ENCODE results near the gene LGI1.

LGI1 gene

DNA sequence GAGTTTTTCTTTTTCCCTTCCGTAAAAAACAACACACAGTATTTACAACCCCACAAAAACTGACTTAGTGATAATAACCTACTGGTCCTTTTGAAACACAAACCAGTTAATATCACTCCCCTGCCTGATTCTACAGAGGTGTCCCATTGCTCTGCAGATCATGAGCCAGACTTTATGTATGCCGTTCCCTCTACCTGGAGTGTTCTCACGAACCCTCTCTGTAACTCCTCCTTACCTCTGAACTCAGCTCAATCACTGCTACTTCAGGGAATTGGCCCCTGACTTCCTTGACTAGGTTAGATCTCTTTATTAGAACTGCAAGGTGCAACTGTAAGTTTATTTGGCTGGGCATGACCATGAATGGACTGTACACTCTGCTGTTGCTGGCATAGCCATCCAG is 1.6 kb upstream of the LGI1 start:
- DNase-seq, result no peak

- DNase-seq, result no peak
Observed at GRCh38 chr10:93757136-93757535, 600 bp upstream of the LGI1 start.

GRCh38 chr10:93758508-93758885 is 761 bp downstream of the LGI1 start:
- no peak for DNase-seq

GRCh38 chr10:93758891-93759410 is 1.2 kb downstream of the LGI1 start:
- no peak for DNase-seq

GRCh38 chr10:93760490-93760889 is 2.8 kb downstream of the LGI1 start:
- DNase-seq, result no peak

DNA sequence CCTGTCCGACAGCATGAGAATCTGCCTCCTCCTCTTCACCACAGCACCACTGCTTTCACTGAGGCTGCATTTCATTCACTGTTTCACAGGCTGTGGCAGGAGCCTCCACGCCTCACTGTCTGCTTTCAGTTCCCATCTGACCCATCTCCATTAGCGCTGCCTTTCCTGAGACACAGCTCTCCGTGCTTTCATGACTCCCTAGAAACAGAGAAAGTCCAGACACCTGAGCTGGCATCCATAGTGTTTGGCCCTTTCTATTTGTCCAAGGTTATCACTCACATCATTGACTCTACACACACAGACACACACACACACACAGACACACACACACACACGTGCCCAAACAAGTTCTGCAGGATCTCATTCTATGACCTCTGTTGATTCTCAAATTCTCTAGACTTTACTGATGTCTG is 5.2 kb downstream of the LGI1 start:
- DNase-seq, result no peak

- no peak for DNase-seq
Observed at GRCh38 chr10:93766918-93767317, 9.2 kb downstream of the LGI1 start.

DNA sequence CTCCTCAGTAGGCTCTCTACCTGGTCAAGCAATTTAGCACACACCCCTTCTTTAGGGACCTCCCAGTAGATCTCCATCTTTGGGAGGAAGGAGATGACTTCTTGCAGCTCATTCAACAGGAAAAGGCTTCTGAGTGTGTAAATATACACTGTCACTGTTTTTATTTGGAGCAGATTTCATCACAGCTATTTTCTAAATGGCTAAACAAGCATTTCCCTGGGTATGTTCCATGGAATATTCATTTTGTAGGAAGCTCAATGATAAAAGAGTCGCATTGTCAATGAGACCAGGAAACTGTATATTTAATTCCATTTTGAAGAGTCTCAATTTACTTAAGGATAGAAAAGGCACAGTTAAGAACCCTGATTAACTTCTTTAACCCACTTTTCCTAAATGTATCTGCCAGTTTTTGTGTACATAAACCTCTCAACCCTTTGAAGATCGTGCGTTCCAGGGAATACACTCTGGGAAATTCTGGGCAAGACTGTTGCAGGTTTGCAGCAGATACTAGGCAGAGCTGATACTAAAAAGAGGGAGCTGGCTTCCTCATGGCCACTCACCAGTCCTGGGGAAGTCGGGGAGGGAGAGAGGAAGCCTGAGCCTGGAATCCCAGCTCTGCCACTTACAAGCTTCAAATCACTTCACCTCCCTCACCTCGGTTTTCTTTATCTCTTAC is 10.1 kb downstream of the LGI1 start:
- DNase-seq, result no peak

- DNase-seq, result no peak
Observed at GRCh38 chr10:93768892-93769291, 11.2 kb downstream of the LGI1 start.

DNA sequence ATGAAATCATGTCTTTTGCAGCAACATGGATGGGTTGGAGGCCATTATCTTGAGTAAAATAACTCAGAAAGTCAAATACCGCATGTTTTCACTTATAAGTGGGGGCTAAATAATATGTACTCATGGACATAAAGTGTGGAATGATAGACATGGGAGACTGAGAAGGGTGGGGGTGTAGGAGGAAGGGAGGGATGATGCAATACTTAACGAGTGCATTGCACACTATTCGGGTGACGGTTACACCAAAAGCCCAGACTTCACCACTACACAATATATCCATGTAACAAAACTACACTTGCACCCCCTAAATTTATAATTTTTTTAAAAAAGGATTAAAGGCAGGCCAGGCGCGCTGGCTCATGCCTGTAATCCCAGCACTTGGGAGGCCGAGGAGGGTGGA is 13.6 kb downstream of the LGI1 start:
- no peak for DNase-seq

- DNase-seq, result no peak
Observed at GRCh38 chr10:93773120-93773519, 15.4 kb downstream of the LGI1 start.

- no peak for DNase-seq
Observed at GRCh38 chr10:93773705-93774104, 16.0 kb downstream of the LGI1 start.

DNA sequence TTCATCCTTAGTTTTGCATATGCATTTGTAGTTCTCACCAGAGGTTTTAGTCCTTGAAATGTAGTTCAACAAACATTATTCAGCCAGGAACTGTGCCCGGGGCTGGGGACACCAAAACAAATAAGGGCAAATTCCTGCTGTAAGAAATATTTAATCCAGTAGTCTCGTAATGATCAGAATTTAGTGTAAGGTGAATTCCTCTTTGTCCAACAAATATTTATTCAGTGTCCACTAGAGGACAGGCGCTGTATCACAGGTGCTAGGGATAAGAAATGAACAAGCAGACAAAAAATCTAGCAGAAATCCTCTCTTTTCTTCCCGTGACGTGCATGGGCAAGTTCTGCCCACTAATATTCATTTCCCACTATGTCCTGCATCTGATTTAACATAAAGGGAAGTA is 17.6 kb downstream of the LGI1 start:
- no peak for DNase-seq

DNA sequence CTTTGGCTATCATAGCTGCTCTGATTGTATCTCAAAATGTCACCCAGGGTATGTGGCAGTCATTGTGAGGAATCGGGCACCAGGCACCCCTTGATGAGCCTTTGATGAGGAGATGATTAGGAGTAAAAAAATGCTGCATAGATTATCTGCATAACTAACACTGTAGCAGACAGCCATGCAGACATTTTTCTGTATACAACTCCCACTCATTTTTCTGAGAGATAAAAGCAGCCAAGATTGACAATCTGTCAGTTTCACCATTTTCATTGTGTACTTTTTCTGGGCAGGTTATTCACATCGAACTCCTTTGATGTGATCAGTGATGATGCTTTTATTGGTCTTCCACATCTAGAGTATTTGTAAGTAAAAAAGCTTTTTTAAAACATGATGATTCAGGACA is 19.4 kb downstream of the LGI1 start:
- no peak for DNase-seq

DNA sequence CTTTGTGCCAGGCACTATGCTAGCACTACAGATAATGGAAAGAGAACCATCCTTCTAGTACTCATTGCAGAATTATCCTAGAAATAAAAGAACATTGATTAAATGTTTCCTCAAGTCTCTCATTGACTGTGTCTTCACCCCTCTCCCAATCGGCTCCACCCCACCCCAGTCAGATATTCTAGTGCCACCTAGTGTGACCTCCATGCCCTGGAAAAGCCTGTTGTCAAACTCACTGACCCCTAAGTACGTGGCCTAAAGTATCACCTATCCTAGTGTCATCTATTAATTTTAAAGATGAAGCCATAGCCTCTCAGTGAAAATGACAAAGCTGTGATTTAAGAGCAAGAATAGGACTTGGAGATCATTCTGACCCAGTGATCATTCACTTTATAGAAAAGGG is 26.3 kb downstream of the LGI1 start:
- no peak for DNase-seq

DNA sequence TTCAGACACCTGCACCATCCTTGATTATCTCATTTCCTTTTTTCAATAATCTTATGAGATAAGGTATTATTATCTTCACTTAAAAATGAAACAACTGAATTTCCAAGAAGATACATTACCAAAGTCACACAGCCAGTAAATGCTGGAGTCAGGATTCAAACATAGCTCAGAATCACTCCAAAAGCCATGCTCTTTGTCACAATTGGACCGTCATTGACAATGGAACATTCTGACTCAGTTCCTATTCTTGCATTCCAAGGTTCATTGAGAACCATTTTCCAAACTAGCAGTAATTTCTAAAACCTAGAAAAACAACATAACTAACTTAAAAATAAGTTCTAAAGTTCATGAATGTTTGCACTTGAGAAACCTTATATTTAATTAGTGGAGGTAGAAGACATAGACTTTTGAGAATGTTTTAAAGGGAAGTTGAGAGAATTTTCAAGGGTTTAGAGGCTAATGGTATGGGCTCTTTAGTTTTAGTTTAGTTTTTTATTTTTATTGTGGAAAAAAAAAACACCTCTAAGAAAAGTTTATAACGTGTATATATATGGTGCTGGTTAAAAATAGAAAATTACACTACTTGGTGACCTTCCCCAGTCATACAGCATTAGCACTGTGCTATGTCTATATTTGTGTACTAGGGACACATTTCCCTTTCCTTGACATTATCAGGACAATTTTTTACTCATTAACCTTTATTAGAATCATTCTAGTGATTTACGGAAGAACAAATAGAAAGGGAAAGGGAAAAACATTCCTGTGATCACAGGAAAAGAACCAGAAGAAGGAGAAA is 30.9 kb downstream of the LGI1 start:
- DNase-seq, result no peak

DNA sequence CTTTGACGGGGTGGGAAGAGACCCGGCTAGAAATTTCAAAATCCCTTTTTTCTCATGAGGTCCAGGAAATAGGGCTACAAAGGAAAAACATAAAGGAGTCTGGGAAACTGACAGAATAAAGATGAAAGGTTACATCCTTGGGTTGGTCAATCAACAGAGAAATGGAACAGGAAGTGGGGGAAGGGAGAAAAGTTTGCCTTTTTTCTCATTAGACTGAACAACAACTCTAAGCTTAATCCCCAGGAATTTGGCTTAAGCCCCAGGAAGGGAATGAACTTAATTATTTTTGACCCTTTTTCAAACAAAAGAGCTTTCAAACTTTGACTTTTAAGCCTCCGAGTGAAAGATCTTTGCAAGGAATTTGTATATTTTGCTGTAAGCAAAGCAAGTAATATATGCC is 32.7 kb downstream of the LGI1 start:
- no peak for DNase-seq

DNA sequence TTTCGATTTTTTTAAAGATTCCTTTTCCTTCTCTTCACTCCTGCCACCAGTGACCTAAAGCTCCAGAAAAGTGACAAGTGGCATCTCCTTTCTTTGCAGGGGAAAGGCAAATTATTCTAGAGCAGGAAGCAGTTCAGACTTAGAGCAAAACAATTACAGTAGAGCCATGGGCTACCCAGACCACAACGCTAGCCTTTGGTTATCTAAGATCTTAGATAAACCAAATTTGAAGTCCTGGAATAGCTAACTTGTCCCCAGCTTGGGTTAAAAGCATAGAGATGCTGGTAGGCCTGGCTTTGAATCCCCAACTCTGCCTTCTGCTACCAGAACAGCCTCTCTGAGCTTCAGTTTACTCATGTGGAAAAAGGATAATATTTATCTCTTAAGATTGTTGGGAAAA is 38.4 kb downstream of the LGI1 start:
- DNase-seq, result no peak

DNA sequence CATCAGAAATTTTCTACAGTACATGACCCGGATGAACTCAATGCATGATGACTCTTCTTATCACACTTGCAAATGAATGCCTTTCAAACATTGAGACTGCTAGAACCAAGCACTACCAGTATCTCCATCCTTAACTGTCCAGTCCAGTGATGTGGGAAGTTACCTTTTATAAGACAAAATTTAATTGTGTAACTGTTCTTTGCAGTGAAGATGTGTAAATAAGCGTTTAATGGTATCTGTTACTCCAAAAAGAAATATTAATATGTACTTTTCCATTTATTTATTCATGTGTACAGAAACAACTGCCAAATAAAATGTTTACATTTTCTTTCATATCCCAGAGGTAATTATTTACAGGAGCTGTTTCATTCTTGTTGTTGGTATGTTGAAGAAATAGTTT is 40.1 kb downstream of the LGI1 start:
- DNase-seq, result no peak

GRCh38 chr10:93799155-93799708 is 41.5 kb downstream of the LGI1 start:
- no peak for DNase-seq

- peak; percentile 8 for DNase-seq
Observed at GRCh38 chr10:93804200-93804599, 46.5 kb downstream of the LGI1 start.

DNA sequence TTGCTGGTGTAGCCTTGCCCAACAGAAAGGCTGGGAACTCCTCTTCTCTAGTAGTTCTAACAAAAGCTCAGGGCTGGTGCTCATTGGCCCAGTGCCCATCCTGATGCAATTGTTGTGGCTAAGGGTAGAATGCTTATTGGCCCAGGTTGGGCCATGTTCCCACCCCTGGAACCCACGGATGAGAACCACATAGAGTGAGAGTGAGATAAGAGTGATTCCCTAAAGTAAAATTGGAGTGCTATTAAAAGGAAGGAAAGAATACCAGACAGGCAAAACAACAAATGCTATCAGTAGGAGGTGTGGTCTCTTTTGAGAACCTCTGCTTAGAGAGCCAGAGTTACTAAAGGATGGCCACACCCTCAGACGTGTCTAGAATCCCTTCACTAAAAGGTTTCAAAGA is 49.2 kb downstream of the LGI1 start:
- DNase-seq, result no peak

DNA sequence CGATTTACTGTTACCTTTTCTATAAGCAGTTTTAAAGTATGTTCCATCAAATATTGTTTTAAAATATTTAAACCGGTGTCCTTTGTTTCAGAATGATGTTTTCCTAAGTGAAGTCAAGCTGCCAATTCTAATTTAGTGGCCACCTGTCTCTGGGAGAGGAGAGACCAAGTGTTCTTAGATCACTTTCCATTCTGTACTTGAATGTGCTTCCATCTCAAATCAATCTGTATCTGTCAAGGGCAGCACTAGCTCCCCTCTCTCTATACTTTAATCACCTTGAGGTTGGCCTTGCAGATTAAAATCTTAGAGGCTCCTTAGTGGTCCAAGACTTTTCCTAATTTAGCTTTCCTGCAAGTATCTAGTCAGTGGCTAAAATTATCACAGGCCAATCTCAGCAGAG is 49.6 kb downstream of the LGI1 start:
- no peak for DNase-seq

- DNase-seq, result no peak
Observed at GRCh38 chr10:93812659-93813338, 55.1 kb downstream of the LGI1 start.
